Central memory CD8-positive, alpha-beta T cell (primary cell): ENCODE results near the gene PRDM16.

Experiments used
- ATAC-seq: fragments of 150-1000 bp; cut with Tn5 transposase; replicated peaks from 2 replicates; pipeline ENCODE4 v1.10.0; 2022; ENCODE audit warnings: mild to moderate bottlenecking, moderate FRiP score, moderate number of reproducible peaks; ENCODE audit not compliant: poor library complexity, severe bottlenecking; ENCODE audit errors: extremely low read depth
- DNase-seq, 2 donors: peaks; one replicate each; pipeline ENCODE4 v3.0.0; 2021; ENCODE audit warnings: low spot score in 2 of 2
- H3K27ac Mint-ChIP-seq: one replicate; pipeline ENCODE4 v1.8.0; 2022; ENCODE audit warnings: low read depth, mild to moderate bottlenecking, moderate library complexity, mixed read lengths
- H3K27me3 Mint-ChIP-seq: one replicate; pipeline ENCODE4 v1.8.0; 2022; ENCODE audit warnings: mixed read lengths
- H3K36me3 Mint-ChIP-seq: one replicate; pipeline ENCODE4 v1.8.0; 2022; ENCODE audit warnings: mild to moderate bottlenecking, moderate library complexity, mixed read lengths; ENCODE audit not compliant: insufficient read depth
- H3K4me1 Mint-ChIP-seq: one replicate; pipeline ENCODE4 v1.8.0; 2022; ENCODE audit warnings: mixed read lengths
- H3K4me3 Mint-ChIP-seq: one replicate; pipeline ENCODE4 v1.8.0; 2022; ENCODE audit warnings: mild to moderate bottlenecking, moderate library complexity, mixed read lengths
- H3K9me3 Mint-ChIP-seq: one replicate; pipeline ENCODE4 v1.8.0; 2022; ENCODE audit warnings: mixed read lengths

Gene PRDM16

GRCh38 chr1:3146907-3147306 is 77.9 kb downstream of the PRDM16 start:
- Mint-ChIP-seq H3K36me3 (peaks cover 2% of the 10 kb centered on the region), H3K4me3 (no peak overlapping the region), H3K9me3 (no peaks in the 10 kb centered on the region), H3K27ac (no peak overlapping the region), H3K27me3 (no peaks in the 10 kb centered on the region), H3K4me1 (no peaks in the 10 kb centered on the region)
- DNase-seq (no peak), ATAC-seq (no peak)

GRCh38 chr1:3148171-3148570 is 79.2 kb downstream of the PRDM16 start:
- Mint-ChIP-seq H3K4me1 (no peaks in the 10 kb centered on the region), H3K27me3 (no peaks in the 10 kb centered on the region)
- no peak for ATAC-seq

GRCh38 chr1:3149277-3149676 is 80.3 kb downstream of the PRDM16 start:
- no peak overlapping the region for H3K4me3 Mint-ChIP-seq
- H3K27ac Mint-ChIP-seq, result no peak overlapping the region
- H3K27me3 Mint-ChIP-seq, result no peaks in the 10 kb centered on the region
- H3K9me3 Mint-ChIP-seq, result no peaks in the 10 kb centered on the region
- DNase-seq, result no peak
- ATAC-seq, result no peak
- peaks cover 2% of the 10 kb centered on the region for H3K36me3 Mint-ChIP-seq
- no peaks in the 10 kb centered on the region for H3K4me1 Mint-ChIP-seq

More at GRCh38 chr1:3148171-3148570, 79.2 kb downstream of the PRDM16 start:
- Mint-ChIP-seq H3K4me3 (no peak overlapping the region), H3K27ac (no peak overlapping the region), H3K36me3 (peaks cover 2% of the 10 kb centered on the region), H3K9me3 (no peaks in the 10 kb centered on the region)
- no peak for DNase-seq

- no peak for DNase-seq
- Mint-ChIP-seq H3K27ac (no peak overlapping the region), H3K27me3 (peaks cover 12% of the 10 kb centered on the region), H3K4me1 (no peaks in the 10 kb centered on the region), H3K4me3 (no peak overlapping the region), H3K36me3 (peaks cover 3% of the 10 kb centered on the region), H3K9me3 (no peaks in the 10 kb centered on the region)
- no peak for ATAC-seq
Measured at GRCh38 chr1:3151456-3151855, 82.5 kb downstream of the PRDM16 start.

GRCh38 chr1:3152143-3152542 is 83.1 kb downstream of the PRDM16 start:
- Mint-ChIP-seq H3K4me1 (no peaks in the 10 kb centered on the region), H3K27me3 (peaks cover 19% of the 10 kb centered on the region), H3K4me3 (no peak overlapping the region), H3K27ac (no peak overlapping the region), H3K36me3 (peaks cover 3% of the 10 kb centered on the region), H3K9me3 (no peaks in the 10 kb centered on the region)
- DNase-seq, result no peak
- ATAC-seq, result no peak

- DNase-seq (no peak), ATAC-seq (no peak)
- Mint-ChIP-seq H3K36me3 (peaks cover 1% of the 10 kb centered on the region), H3K27ac (no peak overlapping the region), H3K4me1 (no peaks in the 10 kb centered on the region), H3K4me3 (no peak overlapping the region), H3K9me3 (no peaks in the 10 kb centered on the region), H3K27me3 (peaks cover 29% of the 10 kb centered on the region)
Measured at GRCh38 chr1:3153197-3153596, 84.2 kb downstream of the PRDM16 start.

GRCh38 chr1:3153902-3154795 is 85.1 kb downstream of the PRDM16 start:
- Mint-ChIP-seq H3K27me3 (peaks cover 39% of the 10 kb centered on the region), H3K36me3 (peaks cover 1% of the 10 kb centered on the region)

GRCh38 chr1:3155056-3155925 is 86.3 kb downstream of the PRDM16 start:
- Mint-ChIP-seq H3K27me3 (peaks cover 39% of the 10 kb centered on the region), H3K27ac (no peak overlapping the region), H3K4me1 (no peaks in the 10 kb centered on the region), H3K36me3 (peaks cover 1% of the 10 kb centered on the region), H3K9me3 (no peaks in the 10 kb centered on the region), H3K4me3 (no peak overlapping the region)
- DNase-seq (no peak), ATAC-seq (no peak)

More at GRCh38 chr1:3153902-3154795, 85.1 kb downstream of the PRDM16 start:
- DNase-seq (no peak), ATAC-seq (no peak)
- Mint-ChIP-seq H3K4me3 (no peak overlapping the region), H3K9me3 (no peaks in the 10 kb centered on the region), H3K27ac (no peak overlapping the region), H3K4me1 (no peaks in the 10 kb centered on the region)

GRCh38 chr1:3155926-3156220 is 86.9 kb downstream of the PRDM16 start:
- Mint-ChIP-seq H3K27me3 (peaks cover 39% of the 10 kb centered on the region), H3K9me3 (no peaks in the 10 kb centered on the region), H3K27ac (no peak overlapping the region), H3K4me1 (no peaks in the 10 kb centered on the region), H3K4me3 (no peak overlapping the region), H3K36me3 (peaks cover 1% of the 10 kb centered on the region)
- ATAC-seq (no peak), DNase-seq (no peak)

- no peak overlapping the region for H3K4me3 Mint-ChIP-seq
- peaks cover 1% of the 10 kb centered on the region for H3K36me3 Mint-ChIP-seq
- H3K27me3 Mint-ChIP-seq, result peaks cover 39% of the 10 kb centered on the region
- ATAC-seq, result no peak
- no peaks in the 10 kb centered on the region for H3K9me3 Mint-ChIP-seq
- H3K4me1 Mint-ChIP-seq, result no peaks in the 10 kb centered on the region
- no peak overlapping the region for H3K27ac Mint-ChIP-seq
- no peak for DNase-seq
Measured at GRCh38 chr1:3156936-3157335, 87.9 kb downstream of the PRDM16 start.

- ATAC-seq (no peak), DNase-seq (no peak)
- H3K36me3 Mint-ChIP-seq, result peaks cover 1% of the 10 kb centered on the region
- no peak overlapping the region for H3K4me3 Mint-ChIP-seq
- H3K4me1 Mint-ChIP-seq, result no peaks in the 10 kb centered on the region
- no peak overlapping the region for H3K27ac Mint-ChIP-seq
- H3K27me3 Mint-ChIP-seq, result peaks cover 39% of the 10 kb centered on the region
- no peaks in the 10 kb centered on the region for H3K9me3 Mint-ChIP-seq
Measured at GRCh38 chr1:3158347-3158746, 89.3 kb downstream of the PRDM16 start.

GRCh38 chr1:3159121-3159520 is 90.1 kb downstream of the PRDM16 start:
- Mint-ChIP-seq H3K27ac (no peak overlapping the region), H3K4me1 (no peaks in the 10 kb centered on the region), H3K9me3 (no peaks in the 10 kb centered on the region), H3K36me3 (peaks cover 1% of the 10 kb centered on the region), H3K4me3 (no peak overlapping the region), H3K27me3 (peaks cover 39% of the 10 kb centered on the region)
- ATAC-seq (no peak), DNase-seq (no peak)

GRCh38 chr1:3159996-3160395 is 91.0 kb downstream of the PRDM16 start:
- no peak for ATAC-seq
- H3K27ac Mint-ChIP-seq, result no peak overlapping the region
- H3K4me1 Mint-ChIP-seq, result no peaks in the 10 kb centered on the region
- no peak for DNase-seq
- no peaks in the 10 kb centered on the region for H3K36me3 Mint-ChIP-seq
- H3K4me3 Mint-ChIP-seq, result no peak overlapping the region
- H3K9me3 Mint-ChIP-seq, result no peaks in the 10 kb centered on the region
- H3K27me3 Mint-ChIP-seq, result peaks cover 39% of the 10 kb centered on the region
